Measurements from ENCODE around the gene PLAAT2. TPM values are rescaled to one million over a fixed set of nuclear protein-coding genes. Genes with fewer than 3 reads are reported as not detected.

PLAAT2 gene
- total and polyA plus RNA-seq, 4 donors = 2.2 to 29.8 (median 14.8) TPM

GRCh38 chr11:63599211-63600122 lies 36.3 kb upstream of the PLAAT2 start:
- Histone ChIP-seq H3K9me3 (ENCODE audit: control insufficient read depth in 4 of 4, insufficient read depth in 3 of 4, low read length in 3 of 4) (no peaks in the 10 kb centered on the region), H3K9ac (ENCODE audit: insufficient read depth in 1 of 2, low read length in 2 of 2) (no peak overlapping the region), H3K4me1 (ENCODE audit: control insufficient read depth in 5 of 5, insufficient read depth in 5 of 5, low read length in 5 of 5) (peaks cover 0 to 11% (median 0%) of the 10 kb centered on the region in 5 donors), H3K4me3 (no peak overlapping the region), H3K36me3 (ENCODE audit: control insufficient read depth in 4 of 4, insufficient read depth in 4 of 4, low read length in 4 of 4) (peaks cover 0 to 9% (median 0%) of the 10 kb centered on the region in 4 donors), H3K27me3 (ENCODE audit: control insufficient read depth in 3 of 3, insufficient read depth in 3 of 3, low read length in 2 of 3) (no peaks in the 10 kb centered on the region), H3K27ac (ENCODE audit: low read depth in 1 of 2, low read length in 1 of 2) (no peak overlapping the region)
- TF ChIP-seq CTCF (IDR thresholded peaks at IDR 0.05; ENCODE audit: control extremely low read depth, extremely low read depth) = no peak
- WGBS, 2 donors = 90 to 94% methylated on average over 7 of the region's 7 CpGs
- ATAC-seq (ENCODE audit: insufficient read depth, low FRiP score) = no peak
- DNase-seq = no peak

- H3K27me3 ChIP-seq (ENCODE audit: control insufficient read depth in 3 of 3, insufficient read depth in 3 of 3, low read length in 2 of 3) = no peaks in the 10 kb centered on the region
- H3K27ac ChIP-seq (ENCODE audit: low read depth in 1 of 2, low read length in 1 of 2) = no peak overlapping the region
- no peak overlapping the region for H3K9ac ChIP-seq (ENCODE audit: insufficient read depth in 1 of 2, low read length in 2 of 2)
- DNase-seq = no peak
- 79 to 85% methylated on average over 4 of the region's 4 CpGs for WGBS, 2 donors
- H3K36me3 ChIP-seq (ENCODE audit: control insufficient read depth in 4 of 4, insufficient read depth in 4 of 4, low read length in 4 of 4) = peaks cover 0 to 9% (median 0%) of the 10 kb centered on the region in 4 donors
- H3K4me3 ChIP-seq = no peak overlapping the region
- no peak for TF ChIP-seq CTCF (IDR thresholded peaks at IDR 0.05; ENCODE audit: control extremely low read depth, extremely low read depth)
- H3K9me3 ChIP-seq (ENCODE audit: control insufficient read depth in 4 of 4, insufficient read depth in 3 of 4, low read length in 3 of 4) = no peaks in the 10 kb centered on the region
- ATAC-seq (ENCODE audit: insufficient read depth, low FRiP score) = no peak
- peaks cover 0 to 11% (median 0%) of the 10 kb centered on the region in 5 donors for H3K4me1 ChIP-seq (ENCODE audit: control insufficient read depth in 5 of 5, insufficient read depth in 5 of 5, low read length in 5 of 5)
Observed at GRCh38 chr11:63598556-63598955, 35.4 kb upstream of the PLAAT2 start.

GRCh38 chr11:63595296-63595695 lies 32.1 kb upstream of the PLAAT2 start:
- H3K36me3 ChIP-seq (ENCODE audit: control insufficient read depth in 4 of 4, insufficient read depth in 4 of 4, low read length in 4 of 4) = peaks cover 0 to 28% (median 0%) of the 10 kb centered on the region in 4 donors
- no peak for ATAC-seq (ENCODE audit: insufficient read depth, low FRiP score)
- no peak overlapping the region for H3K9ac ChIP-seq (ENCODE audit: insufficient read depth in 1 of 2, low read length in 2 of 2)
- no peak overlapping the region for H3K27ac ChIP-seq (ENCODE audit: low read depth in 1 of 2, low read length in 1 of 2)
- no peak for TF ChIP-seq CTCF (IDR thresholded peaks at IDR 0.05; ENCODE audit: control extremely low read depth, extremely low read depth)
- H3K27me3 ChIP-seq (ENCODE audit: control insufficient read depth in 3 of 3, insufficient read depth in 3 of 3, low read length in 2 of 3) = no peaks in the 10 kb centered on the region
- no peaks in the 10 kb centered on the region for H3K9me3 ChIP-seq (ENCODE audit: control insufficient read depth in 4 of 4, insufficient read depth in 3 of 4, low read length in 3 of 4)
- WGBS, 2 donors = 93 to 94% methylated on average over 4 of the region's 4 CpGs
- H3K4me1 ChIP-seq (ENCODE audit: control insufficient read depth in 5 of 5, insufficient read depth in 5 of 5, low read length in 5 of 5) = no peaks in the 10 kb centered on the region
- DNase-seq = no peak
- no peak overlapping the region for H3K4me3 ChIP-seq
